Endothelial cell of umbilical vein (primary cell): Measurements from ENCODE around the gene CKB. TPM values are rescaled to one million over a fixed set of nuclear protein-coding genes. Genes with fewer than 3 reads are reported as not detected.

ENCODE experiments used
- BruUV-seq: library from RNA; stranded (reverse); fragments of 400-500 nt; replicated peaks from 2 replicates; lab custom pipeline; 2021; lab: Mats Ljungman, UMichigan
- CTCF ChIA-PET: fragments of 300-600, 350-600 bp; sonication (Branson Sonifier 250); formaldehyde crosslinking; loops from one replicate; lab custom pipeline; 2021; ENCODE audit warnings: antibody characterized with exemption, inconsistent platforms; lab: Charles Lee
- POLR2A ChIA-PET: fragments of 300-600, 350-600 bp; sonication (Branson Sonifier 250); formaldehyde crosslinking; loops from one replicate; lab custom pipeline; 2021; ENCODE audit warnings: antibody characterized with exemption, inconsistent platforms; lab: Charles Lee
- DNase-seq: peaks from one replicate; pipeline ENCODE4 v3.0.0-alpha.2; 2011; ENCODE audit warnings: low read depth, low spot score
- FAIRE-seq: peaks from 2 replicates; lab custom pipeline; 2011; peaks lifted over from hg19 to GRCh38; lab: Jason Lieb, UNC
- H2AFZ ChIP-seq: 2 replicates; pipeline ENCODE4 v1.6.0; 2012; ENCODE audit warnings: low read depth, low read length, control low read depth, inconsistent platforms
- H3K27ac ChIP-seq: 2 replicates; pipeline ENCODE4 v1.5.1; 2011; ENCODE audit warnings: low read depth, mild to moderate bottlenecking, control low read depth, low read length, moderate library complexity; ENCODE audit not compliant: insufficient read depth
- H3K27me3 ChIP-seq, 2 experiments: 2 replicates each; pipeline versions ENCODE4 v1.6.0 to v1.6.1; 2011; ENCODE audit warnings: low read length in 2 of 2, mixed read lengths in 1 of 2; ENCODE audit not compliant: control insufficient read depth in 2 of 2, insufficient read depth in 2 of 2
- H3K36me3 ChIP-seq, 2 experiments: 2 replicates in 1 of 2; 3 replicates in 1 of 2; pipeline ENCODE4 v1.5.1; 2011; ENCODE audit warnings: low read length in 2 of 2, mild to moderate bottlenecking in 1 of 2, moderate library complexity in 1 of 2; ENCODE audit not compliant: control insufficient read depth in 2 of 2, insufficient read depth in 2 of 2; ENCODE audit errors: extremely low read depth in 1 of 2
- H3K4me1 ChIP-seq: 3 replicates; pipeline ENCODE4 v1.5.1; 2011; ENCODE audit warnings: mild to moderate bottlenecking, low read length; ENCODE audit not compliant: control insufficient read depth, insufficient read depth; ENCODE audit errors: extremely low read depth
- H3K4me2 ChIP-seq: 2 replicates; pipeline ENCODE4 v1.6.1; 2011; ENCODE audit warnings: low read length, control low read depth, mixed read lengths; ENCODE audit not compliant: insufficient read depth
- H3K4me3 ChIP-seq, 3 experiments: fragments of 200-600 bp in 1 of 3; sonication (generic), shearing (Covaris generic) in 1 of 3; replicated peaks in 1 of 3; 2 replicates each; pipeline ENCODE4 v1.5.1; 2011 to 2016; ENCODE audit warnings: control low read depth in 3 of 3, low read length in 3 of 3, mild to moderate bottlenecking in 2 of 3, inconsistent platforms in 1 of 3, low read depth in 1 of 3, moderate library complexity in 1 of 3; ENCODE audit not compliant: insufficient read depth in 1 of 3
- H3K79me2 ChIP-seq: 2 replicates; pipeline ENCODE4 v1.6.0; 2012; ENCODE audit warnings: low read length, inconsistent platforms; ENCODE audit not compliant: control insufficient read depth, insufficient read depth
- H3K9ac ChIP-seq: replicated peaks from 2 replicates; pipeline ENCODE3; 2011; ENCODE audit warnings: low read length, control low read depth; ENCODE audit not compliant: insufficient read depth; ENCODE audit errors: extremely low read depth
- H3K9me1 ChIP-seq: replicated peaks from 3 replicates; pipeline ENCODE4 v1.6.0; 2011; ENCODE audit warnings: mild to moderate bottlenecking, low read length; ENCODE audit not compliant: control insufficient read depth, insufficient read depth; ENCODE audit errors: extremely low read depth
- H3K9me3 ChIP-seq: replicated peaks from 2 replicates; pipeline ENCODE4 v1.5.1; 2012; ENCODE audit warnings: low read length, inconsistent platforms; ENCODE audit not compliant: control insufficient read depth, insufficient read depth
- H4K20me1 ChIP-seq: replicated peaks from 2 replicates; pipeline ENCODE3; 2011; ENCODE audit warnings: mild to moderate bottlenecking, low read length; ENCODE audit not compliant: control insufficient read depth, insufficient read depth; ENCODE audit errors: extremely low read depth
- CTCF ChIP-seq, 2 donors: IDR thresholded peaks; 1 replicate in 1 of 2; 2 replicates in 1 of 2; pipeline ENCODE4 v1.5.1; 2011; ENCODE audit warnings: low read length in 2 of 2, mild to moderate bottlenecking in 2 of 2, moderate library complexity in 2 of 2, control low read depth in 1 of 2, inconsistent platforms in 1 of 2, low read depth in 1 of 2; ENCODE audit not compliant: insufficient read depth in 1 of 2; ENCODE audit errors: extremely low read depth in 1 of 2
- EZH2 ChIP-seq: IDR thresholded peaks from 2 replicates; pipeline ENCODE4 v1.6.1; 2012; ENCODE audit warnings: borderline replicate concordance, low read depth, mild to moderate bottlenecking, moderate library complexity, low read length, inconsistent platforms; ENCODE audit not compliant: severe bottlenecking
- FOS ChIP-seq: IDR thresholded peaks from 2 replicates; pipeline ENCODE4 v1.6.1; 2011; ENCODE audit warnings: mild to moderate bottlenecking, low read length, moderate library complexity, borderline replicate concordance; ENCODE audit not compliant: insufficient read depth
- GATA2 ChIP-seq: IDR thresholded peaks from 2 replicates; pipeline ENCODE4 v1.7.0; 2011; ENCODE audit warnings: low read depth, mild to moderate bottlenecking, moderate library complexity, mixed read lengths, low read length; ENCODE audit not compliant: insufficient read length, insufficient read depth
- JUN ChIP-seq: IDR thresholded peaks from 2 replicates; pipeline ENCODE4 v1.6.1; 2011; ENCODE audit warnings: borderline replicate concordance, low read depth; ENCODE audit not compliant: insufficient read length, insufficient read depth
- MYC ChIP-seq: IDR thresholded peaks from one replicate; pipeline ENCODE4 v1.6.1; 2011; ENCODE audit warnings: mild to moderate bottlenecking, low read depth, low read length
- POLR2A ChIP-seq: IDR thresholded peaks from 2 replicates; pipeline ENCODE4 v1.6.1; 2012; ENCODE audit warnings: low read depth, mild to moderate bottlenecking, control low read depth, low read length
- POLR2AphosphoS5 ChIP-seq: IDR thresholded peaks from 2 replicates; pipeline ENCODE4 v1.6.1; 2012; ENCODE audit warnings: low read depth, mild to moderate bottlenecking, control low read depth, low read length, moderate library complexity; ENCODE audit not compliant: insufficient read depth
- dilution Hi-C: fragments of 300-500 bp; cut with MboI; formaldehyde crosslinking; loops from one replicate; pipeline ENCODE4 v1.15.0; 2019; ENCODE audit warnings: low sequenced_read_pairs; ENCODE audit not compliant: extremely low pct_ligation_motif_present
- intact Hi-C: fragments of 100-400 bp; cut with micrococcal nuclease; formaldehyde crosslinking; loops from one replicate; pipeline ENCODE4 v1.10.0; 2022
- polyA plus RNA-seq, 4 experiments: library from polyadenylated mRNA; depleted of rRNA in 3 of 4; stranded (reverse) in 3 of 4; unstranded in 1 of 4; fragments of >200 nt; gene quantifications; 2 replicates each; pipeline versions ENCODE4 v1.2.1 to v1.2.3, GENCODE V29; 2011 to 2012; ENCODE audit warnings: missing spikeins in 1 of 4
- total RNA-seq: library from RNA; stranded (reverse); gene quantifications from 2 replicates; pipeline ENCODE4 v1.2.3, GENCODE V29; 2021
- TF ChIP-seq, protein P1 (sequence below): IDR thresholded peaks from 2 replicates; pipeline ENCODE4 v1.6.1; 2011; ENCODE audit not compliant: insufficient read depth, insufficient read length

CKB gene
- total and polyA plus RNA-seq, 2 donors (not counting 3 experiments of a cell fraction or from before 2014, with no cell fraction given), result 4.0 to 6.9 TPM

GRCh38 chr14:103545219-103545914 is 22.7 kb upstream of the CKB start:
- no peaks in the 10 kb centered on the region for H3K9me1 ChIP-seq

GRCh38 chr14:103544388-103545218 is 22.0 kb upstream of the CKB start:
- Histone ChIP-seq H3K4me2 (no peak overlapping the region), H3K4me1 (no peaks in the 10 kb centered on the region), H3K27me3 (no peaks in the 10 kb centered on the region), H3K4me3 (no peak overlapping the region), H4K20me1 (no peaks in the 10 kb centered on the region), H3K9me1 (no peaks in the 10 kb centered on the region), H3K9me3 (no peaks in the 10 kb centered on the region), H3K36me3 (no peaks in the 10 kb centered on the region), H2AFZ (no peak overlapping the region), H3K79me2 (no peaks in the 10 kb centered on the region), H3K9ac (no peak overlapping the region), H3K27ac (no peak overlapping the region)
- DNase-seq (no peak), FAIRE-seq (no peak)
- no peak for TF ChIP-seq EZH2
- no peak for TF ChIP-seq CTCF (IDR thresholded peaks at IDR 0.05; ENCODE audit: extremely low read depth in 1 of 2, insufficient read depth in 1 of 2, low read depth in 1 of 2, low read length in 2 of 2)
- TF ChIP-seq FOS, result no peak
- no peak for TF ChIP-seq MYC
- TF ChIP-seq POLR2A, result no peak
- TF ChIP-seq POLR2AphosphoS5, result no peak
- TF ChIP-seq, protein P1, sequence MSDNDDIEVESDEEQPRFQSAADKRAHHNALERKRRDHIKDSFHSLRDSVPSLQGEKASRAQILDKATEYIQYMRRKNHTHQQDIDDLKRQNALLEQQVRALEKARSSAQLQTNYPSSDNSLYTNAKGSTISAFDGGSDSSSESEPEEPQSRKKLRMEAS, result no peak
- no peak for TF ChIP-seq JUN
- TF ChIP-seq GATA2, result no peak
- no TSS peak for BruUV-seq
- CTCF ChIA-PET, result interaction anchor here (0.9 to 14.4 kb wide), 4 partner anchors 11 to 44 kb away, joined by 3 to 209 read pairs (median 19); partner anchors contain the start of gene CKB
- dilution Hi-C loops (no loop called here), intact Hi-C loops (no loop called here)
- POLR2A ChIA-PET, result no interaction called here

More at GRCh38 chr14:103545219-103545914, 22.7 kb upstream of the CKB start:
- no peaks in the 10 kb centered on the region for H3K79me2 ChIP-seq
- no peak overlapping the region for H2AFZ ChIP-seq
- H3K4me1 ChIP-seq, result no peaks in the 10 kb centered on the region
- no peak overlapping the region for H3K4me2 ChIP-seq
- no peak for FAIRE-seq
- ChIA-PET CTCF (interaction anchor here (0.9 to 14.4 kb wide), 5 partner anchors 12 to 45 kb away, joined by 3 to 209 read pairs (median 4); partner anchors contain the start of gene CKB), POLR2A (no interaction called here)
- TF ChIP-seq FOS (no peak), MYC (no peak), POLR2AphosphoS5 (no peak), GATA2 (no peak), POLR2A (no peak), EZH2 (no peak)
- TF ChIP-seq, protein P1, result no peak
- H3K9me3 ChIP-seq, result no peaks in the 10 kb centered on the region
- dilution Hi-C loops (no loop called here), intact Hi-C loops (no loop called here)
- H3K27ac ChIP-seq, result no peak overlapping the region
- DNase-seq, result no peak
- no TSS peak for BruUV-seq
- no peaks in the 10 kb centered on the region for H3K36me3 ChIP-seq
- H3K4me3 ChIP-seq, result no peak overlapping the region
- H4K20me1 ChIP-seq, result no peaks in the 10 kb centered on the region
- H3K27me3 ChIP-seq, result no peaks in the 10 kb centered on the region
- H3K9ac ChIP-seq, result no peak overlapping the region
